Neural progenitor cell (in vitro differentiated cells): ENCODE measurements around the gene TECR. TPM values are rescaled to one million over a fixed set of nuclear protein-coding genes. Genes with fewer than 3 reads are reported as not detected.

Experiments used
- DNase-seq: peaks from one replicate; pipeline ENCODE4 v3.0.0-alpha.2; 2016; ENCODE audit warnings: low spot score
- H2AFZ ChIP-seq: fragments of 200-600 bp; sonication (generic); replicated peaks from 2 replicates; pipeline ENCODE4 v1.6.1; 2016; ENCODE audit warnings: antibody characterized with exemption
- H3F3A ChIP-seq: fragments of 200-600 bp; sonication (generic); 2 replicates; pipeline ENCODE4 v1.6.1; 2016; ENCODE audit warnings: antibody characterized with exemption, low read depth
- H3K27ac ChIP-seq: fragments of 200-600 bp; sonication (generic); 2 replicates; pipeline ENCODE4 v1.5.1; 2016; ENCODE audit warnings: mild to moderate bottlenecking
- H3K27me3 ChIP-seq: fragments of 200-600 bp; sonication (generic); 2 replicates; pipeline ENCODE4 v1.6.1; 2016; ENCODE audit warnings: mild to moderate bottlenecking, moderate library complexity
- H3K36me3 ChIP-seq: fragments of 200-600 bp; sonication (generic); 2 replicates; pipeline ENCODE4 v1.5.1; 2016
- H3K4me1 ChIP-seq: fragments of 200-600 bp; sonication (generic); 2 replicates; pipeline ENCODE4 v1.6.1; 2016; ENCODE audit warnings: mixed run types
- H3K4me2 ChIP-seq: fragments of 200-600 bp; sonication (generic); 2 replicates; pipeline ENCODE4 v1.6.1; 2016
- H3K4me3 ChIP-seq: fragments of 200-600 bp; sonication (generic); 2 replicates; pipeline ENCODE4 v1.5.1; 2016
- H3K79me2 ChIP-seq: fragments of 200-600 bp; sonication (generic); 2 replicates; pipeline ENCODE4 v1.6.1; 2016; ENCODE audit warnings: low read depth
- H3K9ac ChIP-seq: fragments of 200-600 bp; sonication (generic); 2 replicates; pipeline ENCODE4 v1.6.1; 2016
- H3K9me3 ChIP-seq: fragments of 200-600 bp; sonication (generic); 2 replicates; pipeline ENCODE4 v1.5.1; 2016; ENCODE audit warnings: low read depth
- H4K20me1 ChIP-seq: fragments of 200-600 bp; sonication (generic); 2 replicates; pipeline ENCODE4 v1.6.1; 2016; ENCODE audit warnings: low read depth
- H3K27ac Mint-ChIP-seq: 3 replicates; pipeline ENCODE4 v1.8.0; 2021; ENCODE audit warnings: mixed read lengths
- H3K27me3 Mint-ChIP-seq: 2 replicates; pipeline ENCODE4 v1.8.0; 2022; ENCODE audit warnings: low read depth, mild to moderate bottlenecking, inconsistent platforms, moderate library complexity, mixed read lengths; ENCODE audit not compliant: insufficient read depth
- H3K36me3 Mint-ChIP-seq: 3 replicates; pipeline ENCODE4 v1.8.0; 2021; ENCODE audit warnings: mixed read lengths
- H3K4me1 Mint-ChIP-seq: 3 replicates; pipeline ENCODE4 v1.8.0; 2021; ENCODE audit warnings: mixed read lengths
- H3K4me3 Mint-ChIP-seq: 3 replicates; pipeline ENCODE4 v1.8.0; 2021; ENCODE audit warnings: mild to moderate bottlenecking, moderate library complexity, mixed read lengths
- H3K9me3 Mint-ChIP-seq: 3 replicates; pipeline ENCODE4 v1.8.0; 2020; ENCODE audit warnings: mixed read lengths
- EZH2 ChIP-seq: fragments of 200-600 bp; sonication (generic); IDR thresholded peaks from 2 replicates; pipeline ENCODE4 v1.6.1; 2017; ENCODE audit warnings: antibody characterized with exemption, mild to moderate bottlenecking, moderate library complexity
- EZH2phosphoT487 ChIP-seq: fragments of 200-600 bp; sonication (generic); IDR thresholded peaks from 2 replicates; pipeline ENCODE4 v1.6.1; 2017; ENCODE audit warnings: antibody characterized with exemption
- total RNA-seq: library from RNA; depleted of rRNA; stranded (reverse); fragments of >200 nt; gene quantifications from 2 replicates; pipeline ENCODE4 v1.2.3, GENCODE V29; 2015; ENCODE audit warnings: low replicate concordance
- TF ChIP-seq, protein P1 (sequence below): fragments of 200-600 bp; sonication (generic); IDR thresholded peaks from 2 replicates; pipeline ENCODE4 v1.5.1; 2017; ENCODE audit warnings: antibody characterized with exemption, mild to moderate bottlenecking

TECR gene
- total RNA-seq, 1 donor from 2014 or later, result 41.9 TPM

DNA sequence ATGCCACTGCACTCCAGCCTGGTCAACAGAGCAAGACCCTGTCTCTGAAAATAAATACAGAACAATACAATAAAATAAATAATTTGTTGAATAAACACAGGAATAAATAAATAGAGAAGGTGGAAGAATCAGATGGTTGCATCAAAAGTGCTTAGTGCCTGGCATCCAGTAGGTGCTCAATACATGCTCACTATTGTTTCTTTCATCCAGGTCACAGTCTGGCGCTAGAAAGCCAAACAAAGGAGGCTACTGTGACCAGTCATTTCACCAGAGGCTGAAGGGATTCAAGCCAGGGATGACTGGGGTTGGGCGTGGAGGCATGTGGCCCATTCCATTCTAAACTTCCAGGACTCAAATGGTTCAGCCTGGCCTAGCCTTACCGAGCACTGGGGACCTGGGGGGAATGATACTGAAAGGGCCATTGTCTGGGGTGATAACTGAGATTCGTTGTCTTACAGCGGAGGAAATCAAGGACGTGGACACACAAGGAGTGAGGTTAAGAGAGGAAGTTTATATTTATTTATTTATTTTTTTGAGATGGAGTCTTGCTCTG, 46.1 kb downstream of the TECR start:
- peaks cover 5% of the 10 kb centered on the region for H3K27me3 Mint-ChIP-seq
- no peaks in the 10 kb centered on the region for H3K27me3 ChIP-seq
- no peak overlapping the region for H3K27ac ChIP-seq
- TF ChIP-seq EZH2phosphoT487 (no peak), EZH2 (no peak)
- TF ChIP-seq, protein P1, sequence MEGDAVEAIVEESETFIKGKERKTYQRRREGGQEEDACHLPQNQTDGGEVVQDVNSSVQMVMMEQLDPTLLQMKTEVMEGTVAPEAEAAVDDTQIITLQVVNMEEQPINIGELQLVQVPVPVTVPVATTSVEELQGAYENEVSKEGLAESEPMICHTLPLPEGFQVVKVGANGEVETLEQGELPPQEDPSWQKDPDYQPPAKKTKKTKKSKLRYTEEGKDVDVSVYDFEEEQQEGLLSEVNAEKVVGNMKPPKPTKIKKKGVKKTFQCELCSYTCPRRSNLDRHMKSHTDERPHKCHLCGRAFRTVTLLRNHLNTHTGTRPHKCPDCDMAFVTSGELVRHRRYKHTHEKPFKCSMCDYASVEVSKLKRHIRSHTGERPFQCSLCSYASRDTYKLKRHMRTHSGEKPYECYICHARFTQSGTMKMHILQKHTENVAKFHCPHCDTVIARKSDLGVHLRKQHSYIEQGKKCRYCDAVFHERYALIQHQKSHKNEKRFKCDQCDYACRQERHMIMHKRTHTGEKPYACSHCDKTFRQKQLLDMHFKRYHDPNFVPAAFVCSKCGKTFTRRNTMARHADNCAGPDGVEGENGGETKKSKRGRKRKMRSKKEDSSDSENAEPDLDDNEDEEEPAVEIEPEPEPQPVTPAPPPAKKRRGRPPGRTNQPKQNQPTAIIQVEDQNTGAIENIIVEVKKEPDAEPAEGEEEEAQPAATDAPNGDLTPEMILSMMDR, result no peak
- no peak for DNase-seq
- H3K36me3 Mint-ChIP-seq, result no peaks in the 10 kb centered on the region
- no peak overlapping the region for H2AFZ ChIP-seq
- no peak overlapping the region for H3K4me3 Mint-ChIP-seq
- no peaks in the 10 kb centered on the region for H3K36me3 ChIP-seq
- peaks cover 7% of the 10 kb centered on the region for H3F3A ChIP-seq
- H3K9me3 Mint-ChIP-seq, result no peaks in the 10 kb centered on the region
- no peak overlapping the region for H3K27ac Mint-ChIP-seq
- H3K4me3 ChIP-seq, result no peak overlapping the region
- H3K79me2 ChIP-seq, result peaks cover 14% of the 10 kb centered on the region
- H4K20me1 ChIP-seq, result peaks cover 8% of the 10 kb centered on the region
- peaks cover 14% of the 10 kb centered on the region for H3K4me1 Mint-ChIP-seq
- peaks cover 12% of the 10 kb centered on the region for H3K4me1 ChIP-seq
- no peaks in the 10 kb centered on the region for H3K9me3 ChIP-seq
- no peak overlapping the region for H3K4me2 ChIP-seq
- no peak overlapping the region for H3K9ac ChIP-seq

DNA sequence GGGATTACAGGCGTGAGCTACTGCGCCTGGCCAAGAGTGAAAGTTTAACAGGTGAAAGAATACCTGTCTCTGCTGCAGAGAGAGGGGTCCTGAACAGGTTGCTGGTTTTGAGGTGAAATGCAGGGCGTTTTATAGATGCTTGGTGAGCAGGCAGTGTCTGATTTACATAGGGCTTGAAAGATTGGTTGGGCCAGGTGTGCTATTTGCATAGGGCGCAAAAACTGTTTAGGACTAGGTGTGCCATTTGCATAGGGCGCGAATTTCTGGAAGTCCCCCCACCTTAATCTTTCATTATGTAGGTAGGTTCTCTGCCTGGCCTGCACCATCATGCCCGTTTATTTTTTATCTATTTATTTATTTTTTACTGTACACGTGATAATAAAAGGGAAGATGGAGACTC, 47.0 kb downstream of the TECR start:
- Histone ChIP-seq H2AFZ (no peak overlapping the region), H3K4me3 (no peak overlapping the region), H3K4me1 (peaks cover 5% of the 10 kb centered on the region), H3F3A (peaks cover 7% of the 10 kb centered on the region), H3K36me3 (no peaks in the 10 kb centered on the region), H3K9ac (no peak overlapping the region), H3K79me2 (peaks cover 5% of the 10 kb centered on the region), H4K20me1 (peaks cover under 1% of the 10 kb centered on the region), H3K27ac (no peak overlapping the region), H3K27me3 (no peaks in the 10 kb centered on the region), H3K4me2 (no peak overlapping the region), H3K9me3 (no peaks in the 10 kb centered on the region)
- no peak for DNase-seq
- Mint-ChIP-seq H3K4me1 (peaks cover 8% of the 10 kb centered on the region), H3K36me3 (no peaks in the 10 kb centered on the region), H3K27me3 (peaks cover 7% of the 10 kb centered on the region), H3K9me3 (no peaks in the 10 kb centered on the region), H3K27ac (no peak overlapping the region), H3K4me3 (no peak overlapping the region)
- no peak for TF ChIP-seq EZH2
- TF ChIP-seq, protein P1, result no peak
- TF ChIP-seq EZH2phosphoT487, result no peak

DNA sequence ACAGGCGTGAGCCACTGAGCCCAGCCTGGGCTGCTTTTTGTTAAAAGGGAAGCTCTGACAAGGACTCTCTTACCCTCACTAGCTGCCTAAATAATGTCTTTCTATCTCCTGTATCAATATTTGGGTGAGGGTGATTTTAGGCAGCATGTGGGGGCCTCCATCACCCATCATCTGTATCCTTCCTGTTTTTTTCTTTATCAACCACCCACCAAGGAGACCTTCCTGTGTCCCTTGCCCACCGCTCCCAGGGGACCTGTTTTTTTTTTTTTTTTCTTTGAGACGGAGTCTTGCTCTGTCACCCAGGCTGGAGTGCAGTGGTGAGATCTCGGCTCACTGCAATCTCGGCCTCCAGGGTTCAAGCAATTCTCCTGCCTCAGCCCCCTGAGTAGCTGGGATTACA, 47.9 kb downstream of the TECR start:
- no peak overlapping the region for H2AFZ ChIP-seq
- H3K79me2 ChIP-seq, result no peaks in the 10 kb centered on the region
- H3K4me1 ChIP-seq, result peaks cover 5% of the 10 kb centered on the region
- no peak for DNase-seq
- H3K36me3 Mint-ChIP-seq, result no peaks in the 10 kb centered on the region
- no peak overlapping the region for H3K4me3 Mint-ChIP-seq
- peaks cover 7% of the 10 kb centered on the region for H3F3A ChIP-seq
- no peak overlapping the region for H3K27ac ChIP-seq
- H3K27me3 ChIP-seq, result no peaks in the 10 kb centered on the region
- H3K36me3 ChIP-seq, result no peaks in the 10 kb centered on the region
- TF ChIP-seq, protein P1, result no peak
- no peak for TF ChIP-seq EZH2
- TF ChIP-seq EZH2phosphoT487, result no peak
- H3K27ac Mint-ChIP-seq, result no peak overlapping the region
- H3K9me3 ChIP-seq, result no peaks in the 10 kb centered on the region
- no peaks in the 10 kb centered on the region for H3K9me3 Mint-ChIP-seq
- H3K9ac ChIP-seq, result no peak overlapping the region
- H3K4me2 ChIP-seq, result no peak overlapping the region
- H3K4me1 Mint-ChIP-seq, result peaks cover 6% of the 10 kb centered on the region
- no peak overlapping the region for H3K4me3 ChIP-seq
- peaks cover 8% of the 10 kb centered on the region for H3K27me3 Mint-ChIP-seq
- no peaks in the 10 kb centered on the region for H4K20me1 ChIP-seq
